ENCODE measurements around the gene OR52E4.

GRCh38 chr11:5880329-5880728, at the start of gene OR52E4:
- TF ChIP-seq CTCF (conservative IDR thresholded peaks at IDR 0.05; ENCODE audit: low read length), result no peak
- no peak for TF ChIP-seq EZH2phosphoT487 (IDR thresholded peaks at IDR 0.05; ENCODE audit: borderline replicate concordance, low read depth, low read length)

Data from OCI-LY7 (cell line).